HEK293 (cell line): ENCODE results near the gene ANKRD40.

Source experiments
- EGR2 ChIP-seq: fragments of 450-650 bp; formaldehyde crosslinking; IDR thresholded peaks from 2 replicates; pipeline ENCODE4 v1.5.1; 2016; ENCODE audit warnings: low read depth, missing biosample characterization, missing genetic modification characterization
- GLIS1 ChIP-seq: fragments of 450-650 bp; formaldehyde crosslinking; IDR thresholded peaks from 2 replicates; pipeline ENCODE4 v1.5.1; 2016; ENCODE audit warnings: missing biosample characterization, missing genetic modification characterization
- KLF16 ChIP-seq: fragments of 450-650 bp; formaldehyde crosslinking; IDR thresholded peaks from 2 replicates; pipeline ENCODE4 v1.5.1; 2017; ENCODE audit warnings: missing biosample characterization, missing genetic modification characterization
- ZBTB48 ChIP-seq: fragments of 450-650 bp; formaldehyde crosslinking; IDR thresholded peaks from 2 replicates; pipeline ENCODE4 v1.5.1; 2016; ENCODE audit warnings: missing biosample characterization, missing genetic modification characterization
- ZBTB7A ChIP-seq: fragments of 450-650 bp; formaldehyde crosslinking; IDR thresholded peaks from 2 replicates; pipeline ENCODE4 v1.5.1; 2016; ENCODE audit warnings: low read depth, missing biosample characterization, missing genetic modification characterization
- ZBTB8A ChIP-seq: fragments of 450-650 bp; formaldehyde crosslinking; IDR thresholded peaks from 2 replicates; pipeline ENCODE4 v1.5.1; 2016; ENCODE audit warnings: missing biosample characterization, missing genetic modification characterization
- ZFP41 ChIP-seq: fragments of 450-650 bp; formaldehyde crosslinking; IDR thresholded peaks from 2 replicates; pipeline ENCODE4 v1.5.1; 2016; ENCODE audit warnings: missing biosample characterization, missing genetic modification characterization, borderline replicate concordance
- ZIC2 ChIP-seq: fragments of 450-650 bp; formaldehyde crosslinking; IDR thresholded peaks from 2 replicates; pipeline ENCODE4 v1.5.1; 2016; ENCODE audit warnings: missing biosample characterization, missing genetic modification characterization
- ZNF132 ChIP-seq: fragments of 450-650 bp; formaldehyde crosslinking; IDR thresholded peaks from 2 replicates; pipeline ENCODE4 v1.5.1; 2017; ENCODE audit warnings: missing biosample characterization, missing genetic modification characterization, borderline replicate concordance
- ZNF174 ChIP-seq: fragments of 450-650 bp; formaldehyde crosslinking; IDR thresholded peaks from 2 replicates; pipeline ENCODE4 v1.5.0; 2017; ENCODE audit warnings: missing biosample characterization, mild to moderate bottlenecking, missing genetic modification characterization
- ZNF175 ChIP-seq: fragments of 450-650 bp; formaldehyde crosslinking; IDR thresholded peaks from 2 replicates; pipeline ENCODE4 v1.5.1; 2016; ENCODE audit warnings: missing biosample characterization, missing genetic modification characterization
- ZNF24 ChIP-seq: fragments of 450-650 bp; formaldehyde crosslinking; IDR thresholded peaks from 2 replicates; pipeline ENCODE4 v1.5.1; 2016; ENCODE audit warnings: missing biosample characterization, missing genetic modification characterization
- ZNF302 ChIP-seq: fragments of 450-650 bp; formaldehyde crosslinking; IDR thresholded peaks from 2 replicates; pipeline ENCODE4 v1.5.1; 2016; ENCODE audit warnings: missing biosample characterization, missing genetic modification characterization, low read depth
- ZNF341 ChIP-seq: fragments of 450-650 bp; formaldehyde crosslinking; IDR thresholded peaks from 2 replicates; pipeline ENCODE4; 2016; ENCODE audit warnings: low read depth, missing biosample characterization, missing genetic modification characterization
- ZNF391 ChIP-seq: fragments of 450-650 bp; formaldehyde crosslinking; IDR thresholded peaks from 2 replicates; pipeline ENCODE4 v1.5.1; 2016; ENCODE audit warnings: low read depth, missing biosample characterization, missing genetic modification characterization, borderline replicate concordance
- ZNF548 ChIP-seq: fragments of 450-650 bp; formaldehyde crosslinking; IDR thresholded peaks from 2 replicates; pipeline ENCODE4 v1.5.1; 2016; ENCODE audit warnings: missing biosample characterization, missing genetic modification characterization
- ZNF571 ChIP-seq: fragments of 450-650 bp; formaldehyde crosslinking; IDR thresholded peaks from 2 replicates; pipeline ENCODE4 v1.5.0; 2017; ENCODE audit warnings: missing biosample characterization, missing genetic modification characterization
- ZNF626 ChIP-seq: fragments of 450-650 bp; sonication (Bioruptor Pico); formaldehyde crosslinking; IDR thresholded peaks from 2 replicates; pipeline ENCODE4 v1.5.1; 2018; ENCODE audit warnings: missing biosample characterization, missing genetic modification characterization, inconsistent platforms
- ZNF664 ChIP-seq: fragments of 450-650 bp; formaldehyde crosslinking; IDR thresholded peaks from 2 replicates; pipeline ENCODE4 v1.5.1; 2016; ENCODE audit warnings: missing biosample characterization, missing genetic modification characterization
- ZNF768 ChIP-seq: fragments of 450-650 bp; formaldehyde crosslinking; IDR thresholded peaks from 2 replicates; pipeline ENCODE4 v1.5.1; 2018; ENCODE audit warnings: missing biosample characterization, mild to moderate bottlenecking, missing genetic modification characterization
- ZSCAN16 ChIP-seq: fragments of 450-650 bp; formaldehyde crosslinking; IDR thresholded peaks from 2 replicates; pipeline ENCODE4 v1.5.1; 2016; ENCODE audit warnings: missing biosample characterization, missing genetic modification characterization
- ZXDB ChIP-seq: fragments of 450-650 bp; formaldehyde crosslinking; IDR thresholded peaks from 2 replicates; pipeline ENCODE4 v1.5.1; 2016; ENCODE audit warnings: missing biosample characterization, missing genetic modification characterization
- TF ChIP-seq, protein P1 (sequence below): fragments of 450-650 bp; formaldehyde crosslinking; IDR thresholded peaks from 2 replicates; pipeline ENCODE4 v1.5.1; 2016; ENCODE audit warnings: missing biosample characterization, missing genetic modification characterization
- TF ChIP-seq, protein P2 (sequence below): fragments of 450-650 bp; formaldehyde crosslinking; IDR thresholded peaks from 2 replicates; pipeline ENCODE4 v1.5.1; 2016; ENCODE audit warnings: missing biosample characterization, missing genetic modification characterization
- TF ChIP-seq, protein P3 (sequence below): fragments of 450-650 bp; formaldehyde crosslinking; IDR thresholded peaks from 2 replicates; pipeline ENCODE4 v1.5.1; 2016; ENCODE audit warnings: missing biosample characterization, missing genetic modification characterization
- TF ChIP-seq, protein P4 (sequence below): fragments of 450-650 bp; formaldehyde crosslinking; optimal IDR thresholded peaks from 2 replicates; pipeline ENCODE3; 2016; ENCODE audit warnings: missing biosample characterization, mild to moderate bottlenecking, missing genetic modification characterization
- TF ChIP-seq, protein P5 (sequence below): fragments of 450-650 bp; formaldehyde crosslinking; IDR thresholded peaks from 2 replicates; pipeline ENCODE4 v1.5.1; 2016; ENCODE audit warnings: missing biosample characterization, missing genetic modification characterization
- TF ChIP-seq, protein P6 (sequence below): fragments of 450-650 bp; formaldehyde crosslinking; IDR thresholded peaks from 2 replicates; pipeline ENCODE4 v1.5.1; 2016; ENCODE audit warnings: missing biosample characterization, missing genetic modification characterization

The ANKRD40 gene

DNA sequence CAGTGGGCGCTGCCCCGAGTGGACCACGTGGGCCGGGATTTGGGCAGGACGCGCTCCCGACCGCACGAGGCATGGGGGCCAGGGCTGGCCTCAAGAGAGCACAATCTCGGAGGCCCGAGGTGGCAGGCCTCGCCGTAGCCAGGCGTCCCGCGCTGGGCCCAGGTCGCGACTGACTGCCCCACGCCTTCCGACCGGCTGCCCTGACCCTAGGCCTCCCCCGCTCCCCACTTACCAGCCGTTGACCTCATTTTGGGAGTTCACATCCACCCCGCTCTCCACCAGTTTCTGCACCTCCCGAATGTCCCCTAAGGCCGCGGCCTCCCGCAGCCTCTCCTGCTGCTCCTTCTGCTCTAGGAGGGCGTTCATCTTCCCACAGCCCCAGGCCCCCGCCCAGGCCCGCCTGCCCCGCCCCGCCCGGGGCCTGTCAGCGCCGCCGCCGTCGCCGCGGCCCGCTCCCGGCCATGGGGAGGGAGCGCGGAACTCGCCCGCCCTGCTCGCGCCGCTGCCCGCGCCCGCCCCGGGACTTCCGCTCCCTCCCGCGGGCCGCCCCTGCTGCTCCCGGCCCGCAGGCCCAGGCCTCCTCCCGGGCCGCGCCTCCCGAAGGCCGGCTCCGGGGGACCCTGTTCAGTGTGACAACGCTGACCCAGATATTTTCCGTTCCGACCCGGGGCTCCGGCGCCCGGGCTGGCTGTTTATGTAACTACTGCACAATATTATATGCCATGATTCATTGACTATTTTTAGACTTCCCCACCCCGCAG, at the start of gene ANKRD40 (continued):
- TF ChIP-seq, protein P1, sequence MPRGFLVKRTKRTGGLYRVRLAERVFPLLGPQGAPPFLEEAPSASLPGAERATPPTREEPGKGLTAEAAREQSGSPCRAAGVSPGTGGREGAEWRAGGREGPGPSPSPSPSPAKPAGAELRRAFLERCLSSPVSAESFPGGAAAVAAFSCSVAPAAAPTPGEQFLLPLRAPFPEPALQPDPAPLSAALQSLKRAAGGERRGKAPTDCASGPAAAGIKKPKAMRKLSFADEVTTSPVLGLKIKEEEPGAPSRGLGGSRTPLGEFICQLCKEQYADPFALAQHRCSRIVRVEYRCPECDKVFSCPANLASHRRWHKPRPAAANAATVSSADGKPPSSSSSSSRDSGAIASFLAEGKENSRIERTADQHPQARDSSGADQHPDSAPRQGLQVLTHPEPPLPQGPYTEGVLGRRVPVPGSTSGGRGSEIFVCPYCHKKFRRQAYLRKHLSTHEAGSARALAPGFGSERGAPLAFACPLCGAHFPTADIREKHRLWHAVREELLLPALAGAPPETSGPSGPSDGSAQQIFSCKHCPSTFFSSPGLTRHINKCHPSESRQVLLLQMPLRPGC: peak; percentile 41; the same call in 1 of the 2 replicates
- TF ChIP-seq ZNF175 (tag by site-specific recombination): no peak
- TF ChIP-seq ZNF768 (tag by site-specific recombination): no peak
- TF ChIP-seq ZNF664: 0 out of 2 replicates have a peak, but pooled peaks have one; percentile 6
- TF ChIP-seq, protein P2, sequence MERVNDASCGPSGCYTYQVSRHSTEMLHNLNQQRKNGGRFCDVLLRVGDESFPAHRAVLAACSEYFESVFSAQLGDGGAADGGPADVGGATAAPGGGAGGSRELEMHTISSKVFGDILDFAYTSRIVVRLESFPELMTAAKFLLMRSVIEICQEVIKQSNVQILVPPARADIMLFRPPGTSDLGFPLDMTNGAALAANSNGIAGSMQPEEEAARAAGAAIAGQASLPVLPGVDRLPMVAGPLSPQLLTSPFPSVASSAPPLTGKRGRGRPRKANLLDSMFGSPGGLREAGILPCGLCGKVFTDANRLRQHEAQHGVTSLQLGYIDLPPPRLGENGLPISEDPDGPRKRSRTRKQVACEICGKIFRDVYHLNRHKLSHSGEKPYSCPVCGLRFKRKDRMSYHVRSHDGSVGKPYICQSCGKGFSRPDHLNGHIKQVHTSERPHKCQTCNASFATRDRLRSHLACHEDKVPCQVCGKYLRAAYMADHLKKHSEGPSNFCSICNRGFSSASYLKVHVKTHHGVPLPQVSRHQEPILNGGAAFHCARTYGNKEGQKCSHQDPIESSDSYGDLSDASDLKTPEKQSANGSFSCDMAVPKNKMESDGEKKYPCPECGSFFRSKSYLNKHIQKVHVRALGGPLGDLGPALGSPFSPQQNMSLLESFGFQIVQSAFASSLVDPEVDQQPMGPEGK (tag by site-specific recombination): peak; percentile 77
- TF ChIP-seq ZSCAN16 (tag by site-specific recombination): no peak
- no peak for TF ChIP-seq ZNF302
- peak; percentile 93 for TF ChIP-seq ZXDB (tag by site-specific recombination)
- no peak for TF ChIP-seq ZNF174
- TF ChIP-seq, protein P3, sequence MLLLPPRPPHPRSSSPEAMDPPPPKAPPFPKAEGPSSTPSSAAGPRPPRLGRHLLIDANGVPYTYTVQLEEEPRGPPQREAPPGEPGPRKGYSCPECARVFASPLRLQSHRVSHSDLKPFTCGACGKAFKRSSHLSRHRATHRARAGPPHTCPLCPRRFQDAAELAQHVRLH (tag by site-specific recombination): peak; percentile 49; the same call in 1 of the 2 replicates
- TF ChIP-seq GLIS1: peak; percentile 93
- TF ChIP-seq ZNF132 (tag by site-specific recombination): no peak
- no peak for TF ChIP-seq ZNF571 (tag by site-specific recombination)
- TF ChIP-seq ZNF548: no peak; the same call in 1 of the 2 replicates
- peak; percentile 68 for TF ChIP-seq ZBTB48 (tag by site-specific recombination)
- peak; percentile 30; the same call in 1 of the 2 replicates for TF ChIP-seq ZNF24
- TF ChIP-seq ZNF626 (tag by site-specific recombination): peak; percentile 75; the same call in 1 of the 2 replicates
- TF ChIP-seq ZNF341 (tag by site-specific recombination): peak; percentile 78
- peak; percentile 70 for TF ChIP-seq EGR2
- peak; percentile 76 for TF ChIP-seq ZBTB7A
- peak; percentile 64 for TF ChIP-seq ZBTB8A (tag by site-specific recombination)
- TF ChIP-seq, protein P4, sequence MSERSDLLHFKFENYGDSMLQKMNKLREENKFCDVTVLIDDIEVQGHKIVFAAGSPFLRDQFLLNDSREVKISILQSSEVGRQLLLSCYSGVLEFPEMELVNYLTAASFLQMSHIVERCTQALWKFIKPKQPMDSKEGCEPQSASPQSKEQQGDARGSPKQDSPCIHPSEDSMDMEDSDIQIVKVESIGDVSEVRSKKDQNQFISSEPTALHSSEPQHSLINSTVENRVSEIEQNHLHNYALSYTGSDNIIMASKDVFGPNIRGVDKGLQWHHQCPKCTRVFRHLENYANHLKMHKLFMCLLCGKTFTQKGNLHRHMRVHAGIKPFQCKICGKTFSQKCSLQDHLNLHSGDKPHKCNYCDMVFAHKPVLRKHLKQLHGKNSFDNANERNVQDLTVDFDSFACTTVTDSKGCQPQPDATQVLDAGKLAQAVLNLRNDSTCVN (tag by site-specific recombination): peak; percentile 94
- TF ChIP-seq ZNF391 (tag by site-specific recombination): peak; percentile 59
- TF ChIP-seq ZFP41: no peak
- TF ChIP-seq ZIC2 (tag by site-specific recombination): no peak; the same call in none of the 2 replicates
- TF ChIP-seq, protein P5, sequence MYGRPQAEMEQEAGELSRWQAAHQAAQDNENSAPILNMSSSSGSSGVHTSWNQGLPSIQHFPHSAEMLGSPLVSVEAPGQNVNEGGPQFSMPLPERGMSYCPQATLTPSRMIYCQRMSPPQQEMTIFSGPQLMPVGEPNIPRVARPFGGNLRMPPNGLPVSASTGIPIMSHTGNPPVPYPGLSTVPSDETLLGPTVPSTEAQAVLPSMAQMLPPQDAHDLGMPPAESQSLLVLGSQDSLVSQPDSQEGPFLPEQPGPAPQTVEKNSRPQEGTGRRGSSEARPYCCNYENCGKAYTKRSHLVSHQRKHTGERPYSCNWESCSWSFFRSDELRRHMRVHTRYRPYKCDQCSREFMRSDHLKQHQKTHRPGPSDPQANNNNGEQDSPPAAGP: peak; percentile 94
- TF ChIP-seq, protein P6, sequence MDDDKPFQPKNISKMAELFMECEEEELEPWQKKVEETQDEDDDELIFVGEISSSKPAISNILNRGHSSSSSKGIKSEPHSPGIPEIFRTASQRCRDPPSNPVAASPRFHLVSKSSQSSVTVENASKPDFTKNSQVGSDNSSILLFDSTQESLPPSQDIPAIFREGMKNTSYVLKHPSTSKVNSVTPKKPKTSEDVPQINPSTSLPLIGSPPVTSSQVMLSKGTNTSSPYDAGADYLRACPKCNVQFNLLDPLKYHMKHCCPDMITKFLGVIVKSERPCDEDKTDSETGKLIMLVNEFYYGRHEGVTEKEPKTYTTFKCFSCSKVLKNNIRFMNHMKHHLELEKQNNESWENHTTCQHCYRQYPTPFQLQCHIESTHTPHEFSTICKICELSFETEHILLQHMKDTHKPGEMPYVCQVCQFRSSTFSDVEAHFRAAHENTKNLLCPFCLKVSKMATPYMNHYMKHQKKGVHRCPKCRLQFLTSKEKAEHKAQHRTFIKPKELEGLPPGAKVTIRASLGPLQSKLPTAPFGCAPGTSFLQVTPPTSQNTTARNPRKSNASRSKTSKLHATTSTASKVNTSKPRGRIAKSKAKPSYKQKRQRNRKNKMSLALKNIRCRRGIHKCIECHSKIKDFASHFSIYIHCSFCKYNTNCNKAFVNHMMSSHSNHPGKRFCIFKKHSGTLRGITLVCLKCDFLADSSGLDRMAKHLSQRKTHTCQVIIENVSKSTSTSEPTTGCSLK (tag by site-specific recombination): no peak
- TF ChIP-seq KLF16: peak; percentile 96
